Fibroblast of gingiva (primary cell): ENCODE measurements around the gene UBE2D3.
"Not testable (repeated sequence)": the region's sequence is repeated elsewhere in the genome, so short reads cannot be mapped to it uniquely, and the experiment has no call there.

Source experiments
- DNase-seq: peaks from one replicate; pipeline ENCODE4 v3.0.0-alpha.2; 2011; ENCODE audit warnings: low read depth

Gene UBE2D3

GRCh38 chr4:102829803-102830202 lies 2.5 kb upstream of the UBE2D3 start:
- DNase-seq = no peak

- no peak for DNase-seq
Measured at GRCh38 chr4:102828497-102828808, 1.1 kb upstream of the UBE2D3 start.

- peak; percentile 100 for DNase-seq
Measured at GRCh38 chr4:102827674-102828496, 534 bp upstream of the UBE2D3 start.

- no peak for DNase-seq
Measured at GRCh38 chr4:102826105-102826889, 1.1 kb downstream of the UBE2D3 start.

- peak; percentile 70 for DNase-seq
Measured at GRCh38 chr4:102825261-102826091, 1.9 kb downstream of the UBE2D3 start.

- DNase-seq = no peak
Measured at GRCh38 chr4:102824398-102824797, 3.0 kb downstream of the UBE2D3 start.

GRCh38 chr4:102823897-102824296 lies 3.5 kb downstream of the UBE2D3 start:
- DNase-seq = peak; percentile 3

GRCh38 chr4:102823464-102823863 lies 3.9 kb downstream of the UBE2D3 start:
- no peak for DNase-seq

- no peak for DNase-seq
Measured at GRCh38 chr4:102819588-102820365, 7.6 kb downstream of the UBE2D3 start.

GRCh38 chr4:102819100-102819499 lies 8.3 kb downstream of the UBE2D3 start:
- DNase-seq = not testable (repeated sequence)

- DNase-seq = peak; percentile 31
Measured at GRCh38 chr4:102817613-102818268, 9.6 kb downstream of the UBE2D3 start.

- DNase-seq = no peak
Measured at GRCh38 chr4:102817021-102817605, 10.2 kb downstream of the UBE2D3 start.

GRCh38 chr4:102815981-102816380 lies 11.4 kb downstream of the UBE2D3 start:
- DNase-seq = peak; percentile 71

- no peak for DNase-seq
Measured at GRCh38 chr4:102809691-102810090, 17.7 kb downstream of the UBE2D3 start.

- DNase-seq = no peak
Measured at GRCh38 chr4:102809190-102809589, 18.2 kb downstream of the UBE2D3 start.

GRCh38 chr4:102808009-102808408 lies 19.3 kb downstream of the UBE2D3 start:
- DNase-seq = no peak

- DNase-seq = no peak
Measured at GRCh38 chr4:102807345-102807744, 20.0 kb downstream of the UBE2D3 start.

GRCh38 chr4:102799816-102800215 lies 27.5 kb downstream of the UBE2D3 start:
- peak; percentile 37 for DNase-seq

- DNase-seq = no peak
Measured at GRCh38 chr4:102794999-102795398, 32.4 kb downstream of the UBE2D3 start.

- no peak for DNase-seq
Measured at GRCh38 chr4:102792361-102792936, 34.9 kb downstream of the UBE2D3 start.
